Liver (tissue), 3 donors: ENCODE results near the gene SF3B5.

ENCODE experiments used
- CTCF ChIP-seq: fragments of 150-350 bp; IDR thresholded peaks from 2 replicates; pipeline ENCODE4 v1.5.1; 2017; ENCODE audit warnings: improper control_type of control experiment, low read depth, low read length; ENCODE audit not compliant: missing input control
- HNF4A ChIP-seq, 2 donors: conservative IDR thresholded peaks; 2 replicates each; pipeline ENCODE4 v1.6.1; 2016; ENCODE audit warnings: antibody characterized with exemption in 2 of 2, mild to moderate bottlenecking in 2 of 2
- JUND ChIP-seq, 2 donors: IDR thresholded peaks; 2 replicates each; pipeline ENCODE4 v1.6.1; 2016; ENCODE audit warnings: antibody characterized with exemption in 2 of 2
- donor health status: healthy.
- donor health status: healthy.

GRCh38 chr6:144098993-144099392, 3.6 kb upstream of the SF3B5 start:
- TF ChIP-seq JUND (IDR thresholded peaks at IDR 0.05) (no peak), CTCF (no peak), HNF4A (conservative IDR thresholded peaks at IDR 0.05) (no peak)
